ENCODE measurements around the gene ZCCHC24.

Gene ZCCHC24

GRCh38 chr10:79402625-79402946 is 42.8 kb downstream of the ZCCHC24 start:
- H3K9ac ChIP-seq = no peak overlapping the region
- no peak overlapping the region for H3K4me2 ChIP-seq
- H4K20me1 ChIP-seq (ENCODE audit: insufficient read depth) = no peaks in the 10 kb centered on the region
- no peaks in the 10 kb centered on the region for H3K27me3 ChIP-seq (ENCODE audit: insufficient read depth, low read depth)
- H3K27ac ChIP-seq = no peak overlapping the region
- no peak overlapping the region for H2AFZ ChIP-seq (ENCODE audit: low read depth)
- no peak overlapping the region for H3K4me3 ChIP-seq (IDR thresholded peaks at IDR 0.05; ENCODE audit: insufficient read depth, low read depth, low read length)
- H3K79me2 ChIP-seq (ENCODE audit: insufficient read depth, low read depth) = no peaks in the 10 kb centered on the region
- TF ChIP-seq CTCF (conservative IDR thresholded peaks at IDR 0.05; ENCODE audit: low read depth, low read length) = no peak
- no peaks in the 10 kb centered on the region for H3K36me3 ChIP-seq (ENCODE audit: insufficient read depth)
- peaks cover 18% of the 10 kb centered on the region for H3K4me1 ChIP-seq (ENCODE audit: low read depth, poor library complexity, severe bottlenecking)

GRCh38 chr10:79401015-79401921 is 44.2 kb downstream of the ZCCHC24 start:
- no peak overlapping the region for H3K9ac ChIP-seq
- H3K4me3 ChIP-seq (IDR thresholded peaks at IDR 0.05; ENCODE audit: insufficient read depth, low read depth, low read length) = no peak overlapping the region
- H4K20me1 ChIP-seq (ENCODE audit: insufficient read depth) = no peaks in the 10 kb centered on the region
- peaks cover 16% of the 10 kb centered on the region for H3K4me1 ChIP-seq (ENCODE audit: low read depth, poor library complexity, severe bottlenecking)
- H3K36me3 ChIP-seq (ENCODE audit: insufficient read depth) = no peaks in the 10 kb centered on the region
- no peak overlapping the region for H3K27ac ChIP-seq
- no peaks in the 10 kb centered on the region for H3K79me2 ChIP-seq (ENCODE audit: insufficient read depth, low read depth)
- H3K27me3 ChIP-seq (ENCODE audit: insufficient read depth, low read depth) = no peaks in the 10 kb centered on the region
- H2AFZ ChIP-seq (ENCODE audit: low read depth) = no peak overlapping the region
- H3K4me2 ChIP-seq = no peak overlapping the region
- TF ChIP-seq CTCF (conservative IDR thresholded peaks at IDR 0.05; ENCODE audit: low read depth, low read length) = no peak

- Histone ChIP-seq H3K4me1 (ENCODE audit: low read depth, poor library complexity, severe bottlenecking) (peaks cover 7% of the 10 kb centered on the region), H3K27ac (no peak overlapping the region), H3K36me3 (ENCODE audit: insufficient read depth) (no peaks in the 10 kb centered on the region), H3K9ac (no peak overlapping the region), H2AFZ (ENCODE audit: low read depth) (no peak overlapping the region), H3K4me2 (no peak overlapping the region), H4K20me1 (ENCODE audit: insufficient read depth) (no peaks in the 10 kb centered on the region), H3K79me2 (ENCODE audit: insufficient read depth, low read depth) (no peaks in the 10 kb centered on the region), H3K27me3 (ENCODE audit: insufficient read depth, low read depth) (no peaks in the 10 kb centered on the region), H3K4me3 (IDR thresholded peaks at IDR 0.05; ENCODE audit: insufficient read depth, low read depth, low read length) (no peak overlapping the region)
- peak; percentile 78 for TF ChIP-seq CTCF (conservative IDR thresholded peaks at IDR 0.05; ENCODE audit: low read depth, low read length)
Observed at GRCh38 chr10:79400146-79401004, 45.0 kb downstream of the ZCCHC24 start.

- Histone ChIP-seq H3K27ac (no peak overlapping the region), H3K4me2 (no peak overlapping the region), H3K79me2 (ENCODE audit: insufficient read depth, low read depth) (no peaks in the 10 kb centered on the region), H3K4me1 (ENCODE audit: low read depth, poor library complexity, severe bottlenecking) (no peaks in the 10 kb centered on the region), H3K36me3 (ENCODE audit: insufficient read depth) (no peaks in the 10 kb centered on the region), H3K27me3 (ENCODE audit: insufficient read depth, low read depth) (no peaks in the 10 kb centered on the region), H3K9ac (no peak overlapping the region), H3K4me3 (IDR thresholded peaks at IDR 0.05; ENCODE audit: insufficient read depth, low read depth, low read length) (no peak overlapping the region), H4K20me1 (ENCODE audit: insufficient read depth) (no peaks in the 10 kb centered on the region), H2AFZ (ENCODE audit: low read depth) (no peak overlapping the region)
- TF ChIP-seq CTCF (conservative IDR thresholded peaks at IDR 0.05; ENCODE audit: low read depth, low read length) = no peak
Observed at GRCh38 chr10:79399223-79399831, 46.1 kb downstream of the ZCCHC24 start.
